HG03460 (cell line): ENCODE data around the gene RPL13.

ENCODE experiments used
- ATAC-seq: cut with Tn5 transposase; IDR thresholded peaks from one replicate; pipeline ENCODE4 v1.9.1; 2021; ENCODE audit not compliant: unreplicated experiment

Gene RPL13

GRCh38 chr16:89545044-89545830 is 15.2 kb upstream of the RPL13 start:
- no peak for ATAC-seq

GRCh38 chr16:89545831-89546574 is 14.5 kb upstream of the RPL13 start:
- ATAC-seq: no peak

- ATAC-seq: no peak
Measured at GRCh38 chr16:89546781-89547180, 13.7 kb upstream of the RPL13 start.

GRCh38 chr16:89547291-89547690 is 13.2 kb upstream of the RPL13 start:
- no peak for ATAC-seq

GRCh38 chr16:89547860-89548259 is 12.6 kb upstream of the RPL13 start:
- no peak for ATAC-seq

- ATAC-seq: no peak
Measured at GRCh38 chr16:89548344-89549006, 12.0 kb upstream of the RPL13 start.

- ATAC-seq: no peak
Measured at GRCh38 chr16:89549007-89549700, 11.3 kb upstream of the RPL13 start.

GRCh38 chr16:89550421-89551007 is 10.0 kb upstream of the RPL13 start:
- ATAC-seq: no peak

- no peak for ATAC-seq
Measured at GRCh38 chr16:89552329-89552728, 8.2 kb upstream of the RPL13 start.

GRCh38 chr16:89552913-89553312 is 7.6 kb upstream of the RPL13 start:
- no peak for ATAC-seq

GRCh38 chr16:89553733-89554132 is 6.7 kb upstream of the RPL13 start:
- ATAC-seq: no peak

GRCh38 chr16:89554343-89554742 is 6.1 kb upstream of the RPL13 start:
- ATAC-seq: no peak

- ATAC-seq: no peak
Measured at GRCh38 chr16:89555265-89555664, 5.2 kb upstream of the RPL13 start.

- no peak for ATAC-seq
Measured at GRCh38 chr16:89555780-89556179, 4.7 kb upstream of the RPL13 start.

- no peak for ATAC-seq
Measured at GRCh38 chr16:89556750-89557689, 3.5 kb upstream of the RPL13 start.

- no peak for ATAC-seq
Measured at GRCh38 chr16:89557690-89558490, 2.6 kb upstream of the RPL13 start.

- no peak for ATAC-seq
Measured at GRCh38 chr16:89561142-89561883, 831 bp downstream of the RPL13 start.

GRCh38 chr16:89561884-89562599 is 1.6 kb downstream of the RPL13 start:
- ATAC-seq: no peak
